Cortex of kidney (tissue), 1 donor: Measurements from ENCODE around the gene IRAG1.
"Not testable (repeated sequence)": the region's sequence is repeated elsewhere in the genome, so short reads cannot be mapped to it uniquely, and the experiment has no call there.

Experiments used
- DNase-seq: peaks from one replicate; lab custom pipeline; 2025; lab: John Stamatoyannopoulos, UW

The IRAG1 gene

DNA sequence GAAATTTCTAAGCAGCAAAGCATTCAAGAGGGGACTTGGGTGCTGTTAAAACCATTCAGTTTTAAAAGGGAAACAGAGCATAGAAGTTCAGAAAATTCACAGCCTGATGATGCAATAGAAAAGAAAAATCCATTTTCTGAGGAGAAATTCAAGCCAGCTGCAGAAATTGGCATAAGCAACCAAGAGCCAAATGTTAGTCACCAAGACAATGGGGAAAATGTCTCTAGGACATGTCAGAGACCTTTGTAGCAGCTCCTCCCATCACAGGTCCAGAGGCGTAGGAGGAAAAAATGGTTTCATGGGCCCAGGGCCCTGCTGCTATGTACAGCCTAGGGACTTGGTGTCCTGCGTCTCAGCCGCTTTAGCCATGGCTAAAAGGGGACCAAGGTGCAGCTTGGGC, 5.5 kb upstream of the IRAG1 start:
- no peak for DNase-seq

DNA sequence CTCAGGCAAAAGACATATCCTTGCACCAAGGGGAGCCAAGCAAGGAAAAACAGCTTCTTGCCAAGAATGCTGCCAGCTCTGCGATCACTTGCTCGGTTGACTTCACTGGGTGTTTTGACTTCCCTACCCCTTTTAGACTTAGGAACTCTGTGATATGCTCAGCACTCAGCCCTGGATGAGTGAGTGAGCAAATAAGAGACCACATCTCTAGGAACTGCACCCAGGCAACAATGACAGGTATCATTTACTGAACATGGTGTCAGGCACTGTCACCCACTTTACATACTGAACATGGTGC, 3.7 kb upstream of the IRAG1 start:
- DNase-seq: no peak

DNA sequence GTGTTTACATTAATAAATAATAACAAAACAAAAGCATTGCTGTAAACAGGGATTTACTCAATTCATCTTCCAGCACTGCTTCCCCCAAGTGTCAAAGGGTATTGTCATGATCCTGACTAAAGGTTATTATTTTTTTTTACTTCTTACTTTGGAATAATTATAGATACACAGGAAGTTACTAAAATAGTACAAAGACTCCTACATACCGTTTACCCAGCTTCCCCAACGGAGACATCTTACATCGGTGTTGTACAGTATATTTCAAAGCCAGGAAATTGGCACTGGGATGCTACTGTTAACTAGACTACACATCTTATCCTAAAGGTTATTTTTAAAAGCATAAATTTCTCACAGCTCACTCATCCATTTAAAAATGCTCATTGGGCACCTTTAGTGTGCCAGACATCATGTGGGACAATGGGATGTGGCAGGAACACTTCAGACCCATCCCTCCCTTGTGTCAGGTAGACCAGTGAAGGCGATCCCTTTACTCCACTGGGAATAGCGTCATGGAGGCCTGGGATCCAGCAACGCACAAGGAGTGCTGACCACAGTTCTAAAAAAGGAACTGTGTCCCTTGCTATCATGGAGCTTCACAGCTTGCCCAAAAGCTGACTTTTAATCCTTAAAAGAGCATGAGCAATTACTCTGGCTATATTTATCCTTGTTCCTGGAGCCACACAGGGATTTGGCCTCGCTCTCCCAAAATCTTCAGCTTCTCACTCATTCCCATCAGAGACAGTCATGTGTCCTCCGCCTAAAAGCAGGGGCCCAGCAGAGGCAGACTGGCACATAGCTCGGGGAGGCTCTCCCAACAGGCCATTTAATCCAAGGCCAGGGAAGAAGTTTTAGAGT, 3.1 kb upstream of the IRAG1 start:
- no peak for DNase-seq

DNA sequence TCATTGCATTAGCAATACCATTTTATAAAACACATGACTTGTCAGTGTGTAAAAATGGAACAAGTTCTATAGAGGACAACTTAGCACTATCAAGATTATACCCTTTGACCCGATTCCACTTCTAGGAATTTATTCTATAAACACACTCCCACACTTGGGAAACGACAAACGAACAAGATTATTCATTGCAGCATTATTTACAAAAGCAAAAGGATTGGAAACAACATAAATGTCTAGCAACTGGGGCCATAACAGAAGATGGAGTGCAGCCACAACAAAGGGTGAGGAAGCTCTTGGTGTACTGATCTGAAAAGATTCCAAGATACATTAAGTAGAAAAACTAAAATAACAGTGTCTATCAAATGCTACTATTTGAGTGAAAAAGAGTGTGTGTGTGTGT, 2.3 kb upstream of the IRAG1 start:
- DNase-seq: no peak

DNA sequence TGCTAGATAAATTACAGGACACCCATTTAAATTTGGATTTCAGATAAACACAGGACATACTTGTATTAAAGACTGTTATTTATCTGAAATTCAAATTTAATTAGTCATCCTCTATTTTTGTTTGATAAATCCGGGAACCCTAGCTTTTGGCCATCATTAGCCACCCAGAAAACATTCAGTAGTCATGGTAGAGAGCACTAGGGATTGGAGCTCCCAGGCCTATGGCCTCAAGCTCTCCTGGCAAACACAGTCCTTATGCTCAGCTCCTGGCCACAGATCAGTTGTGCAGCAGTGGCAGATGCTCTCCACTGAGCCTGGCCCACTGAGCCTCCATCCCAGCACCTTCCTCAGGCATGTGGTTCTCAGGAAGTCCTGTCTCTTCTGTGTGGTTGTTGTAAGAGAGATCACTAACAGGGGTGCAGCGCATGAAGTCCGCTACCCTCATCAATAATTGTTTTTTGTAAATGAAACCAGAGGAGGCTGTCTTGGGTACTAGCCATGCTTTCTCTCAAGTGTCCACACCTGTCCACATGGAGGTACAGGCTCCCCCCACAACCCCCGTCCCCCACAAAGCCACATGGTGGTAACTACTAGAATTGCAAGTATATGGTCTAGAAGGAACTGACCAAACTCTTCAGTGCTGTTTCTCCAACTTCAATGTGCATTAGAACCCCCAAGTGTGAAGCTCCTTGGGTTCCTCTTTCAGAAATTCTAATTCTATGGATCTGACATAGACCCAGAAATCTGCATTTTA, 1.1 kb upstream of the IRAG1 start:
- DNase-seq: no peak

DNA sequence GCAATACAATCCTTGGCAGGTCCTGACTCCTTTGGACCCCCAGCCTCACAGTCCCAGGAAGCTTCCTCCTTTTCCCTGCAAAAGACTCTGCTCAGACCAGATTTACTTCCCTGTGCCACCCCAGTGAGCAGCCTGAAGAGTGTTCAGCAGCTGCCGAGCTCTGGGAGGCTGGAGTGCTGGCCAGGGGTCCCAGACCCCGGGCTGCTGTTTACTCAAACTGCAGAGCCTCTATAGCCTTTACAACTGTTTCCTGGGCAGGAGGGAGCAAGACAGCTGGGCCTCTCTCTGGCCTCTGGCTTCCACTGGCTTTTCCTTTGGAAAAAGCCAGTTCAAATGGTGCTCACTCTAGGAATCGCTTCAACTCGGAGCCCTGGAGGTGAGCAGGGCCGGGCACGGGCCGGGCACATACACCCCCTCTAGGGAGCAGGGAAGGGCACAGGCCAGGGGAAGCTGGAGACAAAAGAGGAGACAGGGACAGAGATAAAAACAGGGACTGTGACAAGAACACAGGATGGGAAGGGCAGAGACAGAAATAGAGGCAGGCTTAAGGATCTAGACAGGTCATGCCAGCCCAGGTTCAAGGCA, 932 bp downstream of the IRAG1 start:
- no peak for DNase-seq

DNA sequence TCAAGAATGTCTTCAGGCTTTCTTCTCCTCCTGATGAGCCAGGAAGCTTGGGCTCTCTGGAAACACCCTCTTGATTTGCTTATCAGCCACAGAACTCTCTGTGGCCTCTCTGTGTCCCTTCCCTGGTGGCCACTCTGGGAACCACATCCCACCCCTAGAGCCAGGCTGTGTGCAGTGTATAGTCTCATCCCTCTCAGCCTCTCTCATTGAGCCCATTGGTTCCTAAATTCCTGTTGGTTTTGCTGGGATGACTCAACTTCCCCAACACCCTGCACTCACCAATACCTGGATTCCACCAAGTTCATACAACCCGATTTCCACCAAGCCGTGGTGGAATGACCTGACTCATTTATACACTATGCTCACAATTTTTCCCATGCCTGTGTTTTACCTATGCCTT, 5.2 kb downstream of the IRAG1 start:
- no peak for DNase-seq

DNA sequence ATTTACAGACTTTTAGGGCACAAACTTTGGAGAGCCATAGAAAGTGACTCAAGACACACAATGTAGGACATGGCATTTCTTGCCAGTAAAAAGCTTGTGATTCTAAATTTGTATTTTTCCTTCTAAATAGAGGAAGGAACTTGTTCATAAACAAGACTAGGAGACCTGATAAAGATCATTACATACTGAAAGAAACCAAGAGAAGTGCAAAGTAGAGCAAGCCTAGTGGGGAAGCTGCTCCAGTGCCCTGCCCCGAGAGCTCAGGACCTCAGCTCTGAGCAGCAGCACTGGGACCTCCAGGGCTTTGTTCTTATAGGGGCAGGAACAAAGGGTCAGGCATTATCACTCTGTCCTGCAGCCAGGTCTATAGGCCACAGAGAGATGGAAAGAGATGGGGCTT, 7.2 kb downstream of the IRAG1 start:
- no peak for DNase-seq

DNA sequence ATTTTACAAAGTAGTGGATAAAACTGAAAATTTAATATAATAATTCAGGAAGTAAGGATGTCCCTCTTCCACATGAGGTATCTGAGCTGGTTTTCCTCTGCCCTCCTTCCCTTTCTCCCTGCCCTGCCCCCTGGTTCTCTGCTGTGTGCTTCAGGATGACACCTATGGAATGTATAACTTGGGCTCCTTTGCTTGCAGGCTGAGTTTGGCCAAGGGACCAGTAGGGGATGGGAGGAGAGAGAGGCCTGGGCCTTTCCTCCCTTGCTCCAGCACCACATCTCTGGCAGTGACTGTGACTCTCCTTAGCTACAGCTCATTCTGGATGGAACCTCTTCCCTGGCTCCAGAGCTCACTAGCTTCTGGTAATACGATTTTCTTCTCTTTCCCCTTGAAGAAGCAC, 10.1 kb downstream of the IRAG1 start:
- no peak for DNase-seq

DNA sequence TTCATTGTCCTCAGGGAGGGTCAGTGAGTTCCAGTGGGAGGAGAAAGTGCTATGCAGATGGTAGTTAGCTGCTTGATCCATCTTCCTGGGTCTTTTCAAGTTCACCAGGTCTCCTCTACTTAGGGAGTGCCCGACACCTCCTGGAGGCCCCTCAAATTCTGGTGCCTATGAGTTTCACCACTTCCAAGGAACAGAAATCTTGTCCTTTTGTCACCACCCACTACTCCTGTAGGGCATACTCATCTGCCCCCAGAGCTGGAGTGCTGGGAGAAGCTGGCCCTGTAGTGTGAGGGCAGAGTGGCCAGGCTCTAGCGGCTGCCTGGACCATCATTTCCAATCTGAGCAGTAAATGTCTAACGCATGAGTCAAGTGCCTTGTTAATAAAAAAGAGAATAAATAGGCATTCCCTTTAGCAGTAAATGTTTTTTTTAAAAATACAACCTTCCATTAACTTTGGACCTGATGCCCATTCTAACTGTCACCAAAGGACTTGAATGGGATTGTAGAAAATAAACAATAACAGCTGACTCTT, 12.5 kb downstream of the IRAG1 start:
- DNase-seq: no peak

DNA sequence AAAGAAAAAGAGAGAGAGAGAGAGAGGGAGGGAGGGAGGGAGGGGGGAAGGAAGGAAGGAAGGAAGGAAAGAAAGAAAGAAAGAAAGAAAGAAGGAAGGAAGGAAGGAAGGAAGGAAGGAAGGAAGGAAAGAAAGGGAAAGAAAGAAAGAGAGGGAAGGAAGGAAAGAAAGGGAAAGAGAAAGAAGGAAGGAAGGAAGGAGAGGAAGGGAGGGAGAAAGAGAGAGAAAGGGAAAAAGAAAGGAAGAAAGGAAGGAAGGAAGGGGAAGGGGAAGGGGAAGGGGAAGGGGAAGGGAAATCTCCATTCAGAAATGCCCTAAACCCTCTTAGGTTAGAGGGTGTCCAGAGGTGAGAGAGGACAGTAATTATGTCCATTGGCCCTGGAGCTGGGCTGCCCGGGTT, 13.3 kb downstream of the IRAG1 start:
- DNase-seq: not testable (repeated sequence)

DNA sequence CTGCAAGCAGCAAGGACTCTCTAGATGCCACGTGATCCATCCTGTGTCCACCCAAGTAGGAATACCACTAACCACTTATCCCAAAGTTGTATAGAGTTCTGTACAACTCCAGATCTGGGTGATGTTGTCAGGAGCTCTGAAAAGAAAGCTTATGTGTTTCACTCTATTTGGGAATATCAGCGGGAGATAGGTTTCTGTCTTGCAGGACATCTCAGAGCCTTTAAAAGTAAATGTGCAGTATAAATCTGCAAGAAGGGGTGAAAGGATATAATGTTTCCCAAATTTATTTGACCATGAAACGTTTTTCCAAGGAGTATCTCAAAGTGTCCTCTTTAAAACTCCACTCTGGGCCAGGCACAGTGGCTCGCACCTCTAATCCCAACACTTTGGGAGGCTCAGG, 13.9 kb downstream of the IRAG1 start:
- DNase-seq: no peak

DNA sequence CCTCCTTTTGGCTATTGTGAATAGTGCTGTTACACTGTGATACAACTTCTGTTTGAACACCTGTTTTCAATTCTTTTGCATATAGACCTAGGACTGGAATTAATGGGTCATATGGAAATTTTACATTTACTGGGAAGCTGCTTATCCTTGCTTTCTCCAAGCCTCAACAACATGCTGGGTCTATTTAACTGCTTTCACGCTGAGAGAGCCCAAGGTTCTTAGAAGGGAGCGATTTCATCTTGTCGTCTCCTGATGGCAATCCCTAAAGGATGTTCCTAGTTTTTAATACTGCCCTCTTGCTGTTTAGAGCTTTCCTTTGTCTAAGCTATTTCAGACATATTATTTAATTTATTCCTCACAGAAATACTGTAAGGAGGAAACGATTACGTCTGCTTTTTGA, 15.5 kb downstream of the IRAG1 start:
- no peak for DNase-seq

DNA sequence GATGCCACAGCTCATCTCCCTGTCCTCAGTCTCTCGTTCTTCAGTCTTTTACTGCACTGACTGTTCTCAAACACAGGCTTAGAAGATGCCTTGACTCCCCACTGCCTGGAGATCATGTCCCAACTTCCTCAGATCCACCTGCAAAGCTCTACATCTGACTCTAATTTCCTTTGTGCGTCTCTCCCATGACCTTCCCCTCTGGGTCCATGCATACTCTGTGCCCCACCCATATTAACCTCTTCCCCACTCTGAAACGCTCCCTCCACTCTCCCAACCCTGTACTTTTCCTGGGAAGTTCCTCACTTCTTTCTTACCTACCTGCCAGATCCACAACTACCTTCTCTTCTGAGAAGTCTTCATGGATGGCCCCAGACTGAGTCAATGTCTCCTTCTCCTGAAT, 16.6 kb downstream of the IRAG1 start:
- DNase-seq: no peak

DNA sequence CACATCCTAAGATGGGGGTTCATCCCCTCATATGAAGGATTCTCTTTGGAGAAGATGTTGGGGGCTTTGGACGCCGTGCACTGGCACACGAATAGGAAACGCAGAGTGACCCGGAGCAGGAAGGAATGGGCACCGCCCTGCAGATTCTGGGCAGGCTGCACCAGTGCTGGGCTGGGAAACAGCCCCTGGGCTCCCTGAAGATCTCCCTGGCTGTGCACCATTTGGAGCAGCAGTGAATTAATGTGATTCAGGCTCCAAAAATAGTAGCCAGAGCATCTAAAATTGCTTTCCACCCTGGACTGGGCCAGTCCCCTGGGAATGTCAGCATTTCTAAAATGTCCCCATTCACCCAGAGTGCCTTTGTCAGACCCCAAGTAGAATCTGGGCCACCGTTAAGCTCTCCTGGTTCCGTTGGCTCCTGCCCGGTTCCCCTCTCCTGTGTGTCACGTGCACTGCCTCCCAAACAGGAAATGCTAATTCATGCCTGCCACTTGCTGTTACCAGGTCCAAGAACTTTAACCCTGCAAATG, 18.6 kb downstream of the IRAG1 start:
- no peak for DNase-seq

DNA sequence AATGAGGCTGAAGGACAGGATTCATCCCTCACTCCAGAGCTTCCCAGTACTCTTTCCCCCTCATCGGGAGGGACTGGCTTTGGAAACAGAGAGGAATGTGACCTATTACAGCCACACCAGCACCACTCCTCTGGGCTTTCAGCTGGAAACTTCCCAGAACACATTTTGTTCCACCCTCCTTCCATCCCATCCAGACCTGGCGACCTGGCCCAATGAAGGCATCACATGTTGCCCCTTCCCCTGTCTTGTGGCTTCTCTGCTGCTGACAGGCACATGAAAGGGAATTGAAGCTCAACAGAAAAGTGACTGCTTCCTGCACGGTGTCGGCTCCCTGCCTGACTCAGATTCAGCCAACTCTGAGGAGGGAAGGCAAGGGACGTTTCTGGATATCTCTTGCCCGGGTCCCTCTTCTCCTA, 19.1 kb downstream of the IRAG1 start:
- no peak for DNase-seq

DNA sequence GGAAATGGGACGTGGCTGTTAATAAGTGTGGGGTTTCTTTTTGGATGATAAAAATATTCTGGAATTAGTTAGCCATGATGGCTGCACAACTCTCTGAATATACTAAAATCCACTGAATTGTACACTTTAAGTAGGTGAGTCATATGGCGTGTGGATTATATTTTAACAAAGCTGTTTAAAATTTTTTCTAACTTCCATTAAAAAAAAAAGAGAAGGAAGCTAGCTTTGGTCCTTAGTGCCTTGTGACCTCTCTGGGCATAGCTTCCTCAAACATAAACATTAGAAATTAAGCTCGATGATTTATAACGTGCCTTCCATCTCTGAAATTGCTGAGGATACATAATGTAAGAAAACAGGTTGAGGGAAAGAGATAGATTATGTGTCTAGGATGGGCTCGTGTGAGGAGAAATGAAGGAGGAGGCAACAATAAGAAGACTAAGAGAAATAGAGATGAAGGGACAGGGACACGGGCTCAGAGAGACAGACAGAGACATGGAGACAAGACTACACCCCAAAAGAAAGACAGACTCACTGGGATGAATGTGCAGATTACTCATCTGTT, 20.0 kb downstream of the IRAG1 start:
- no peak for DNase-seq

DNA sequence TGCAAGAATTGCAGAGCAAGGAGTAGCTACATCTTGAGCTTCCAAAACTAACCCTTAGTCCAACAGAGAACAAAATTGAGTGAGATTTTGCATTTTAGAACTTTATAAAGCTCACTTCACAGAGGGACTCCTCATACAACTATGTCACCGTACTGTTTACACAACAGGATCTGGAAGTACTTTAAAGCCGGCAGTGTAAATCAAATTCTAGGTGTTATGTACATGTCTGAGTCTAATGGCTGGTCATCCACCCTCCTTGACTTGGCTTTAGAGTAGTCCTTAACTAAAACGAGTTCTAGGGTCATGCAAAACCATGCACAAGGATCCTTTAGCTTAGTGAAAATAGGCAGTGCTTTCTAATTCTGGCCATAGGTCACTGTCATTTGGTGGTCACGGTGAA, 23.5 kb downstream of the IRAG1 start:
- DNase-seq: no peak

DNA sequence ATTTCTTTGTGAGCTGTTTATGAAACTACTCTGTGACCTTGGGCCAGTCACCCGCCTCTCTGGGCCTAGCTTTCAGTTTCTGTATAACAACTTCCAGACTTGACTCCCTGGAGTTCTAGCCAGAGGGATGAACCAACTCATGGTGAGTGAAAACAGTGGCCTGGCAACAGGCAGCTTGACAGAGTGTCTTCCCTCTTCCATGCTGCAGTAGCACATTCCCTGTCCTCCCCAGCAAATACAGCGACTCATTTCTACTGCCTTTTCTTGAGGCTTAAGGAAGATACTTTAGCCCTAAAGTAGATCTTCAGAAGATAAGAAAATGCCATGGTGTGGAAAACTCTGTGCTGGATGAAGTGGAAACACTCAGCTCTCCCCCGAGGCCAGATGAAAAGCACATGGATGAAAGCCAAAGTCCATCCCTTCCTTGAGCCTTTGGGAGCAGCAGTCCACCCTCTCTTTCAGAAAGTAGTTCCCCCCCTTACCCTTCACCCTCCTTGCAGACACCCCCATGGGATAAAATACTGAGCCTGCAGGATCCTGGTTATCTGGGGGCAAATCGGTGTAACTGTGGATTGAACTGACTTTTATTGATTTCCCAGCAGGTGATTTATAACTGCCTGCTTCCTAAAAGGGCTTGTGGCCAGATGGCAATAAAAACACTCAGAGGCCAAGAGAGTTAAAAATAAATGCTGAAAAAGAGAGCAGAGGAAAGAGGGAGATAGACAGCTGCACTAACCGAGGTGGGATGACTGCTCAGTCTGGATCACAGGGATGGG, 24.1 kb downstream of the IRAG1 start:
- DNase-seq: no peak

DNA sequence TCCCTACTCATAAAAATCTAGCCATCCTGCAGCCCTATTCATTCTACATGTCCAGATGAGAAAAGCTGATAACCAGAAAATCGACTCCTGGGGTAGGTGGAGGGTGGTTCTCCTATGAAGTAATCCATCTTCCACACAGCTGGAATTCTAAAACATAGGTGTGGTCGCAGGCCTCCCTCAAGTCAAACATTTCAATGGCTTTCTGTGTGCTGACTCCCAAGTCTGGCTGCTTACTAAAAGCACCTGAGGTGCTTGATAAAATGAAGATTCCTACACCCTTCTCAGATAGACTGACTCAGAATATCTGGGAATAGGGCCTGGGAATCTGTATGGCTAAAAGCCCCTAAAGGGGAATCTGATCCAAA, 26.1 kb downstream of the IRAG1 start:
- no peak for DNase-seq

DNA sequence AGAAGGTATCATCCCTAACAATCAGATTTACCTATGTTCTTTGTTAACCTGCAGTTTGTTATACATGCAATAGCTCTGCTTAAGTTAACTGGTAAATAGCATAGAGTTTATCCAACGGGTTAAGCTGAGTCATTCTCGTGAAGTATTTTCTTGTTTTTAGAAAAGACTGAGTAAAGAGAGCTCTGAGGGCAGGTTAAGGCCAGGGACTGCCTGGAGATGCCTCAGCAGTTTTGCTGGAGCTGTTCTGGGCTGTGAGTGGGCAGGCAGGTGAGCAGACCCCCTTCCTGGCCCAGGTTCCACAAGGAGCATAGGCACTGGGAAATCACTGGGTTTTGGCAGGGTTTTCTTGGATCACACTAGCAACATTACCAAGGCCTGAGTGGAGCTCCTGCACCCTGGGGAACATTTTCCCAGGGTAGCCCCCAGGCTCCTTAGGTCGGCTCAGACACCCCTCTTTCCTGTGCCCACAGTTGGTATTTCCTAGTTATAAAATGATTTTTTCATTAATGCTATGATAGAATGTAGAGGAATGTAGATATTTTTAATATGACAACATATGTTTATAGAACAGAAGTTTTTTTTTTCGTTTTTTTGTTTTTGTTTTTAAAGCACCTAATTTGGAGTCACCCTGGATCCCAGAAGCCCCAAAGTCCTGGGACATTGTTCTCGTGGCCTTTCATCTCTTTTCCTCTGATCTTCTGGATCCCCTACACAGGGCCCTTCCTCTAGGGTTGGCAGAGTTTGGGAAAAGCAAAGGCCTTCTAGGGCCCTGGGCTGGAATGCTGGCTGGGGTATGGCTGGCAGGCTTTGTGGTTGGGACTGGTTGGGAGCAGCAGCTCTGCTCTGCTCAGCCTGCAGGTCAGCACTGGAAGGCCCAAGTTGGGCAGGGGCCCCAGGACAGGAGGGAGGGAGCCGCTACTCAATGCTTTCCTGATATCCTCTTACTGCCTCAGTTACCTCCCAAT, 26.7 kb downstream of the IRAG1 start:
- no peak for DNase-seq
